Lower lobe of right lung (tissue), 2 donors: ENCODE measurements around the gene PRKAG3. TPM values are rescaled to one million over a fixed set of nuclear protein-coding genes. Genes with fewer than 3 reads are reported as not detected.

Experiments
- ATAC-seq, 2 donors: fragments of 200-7000 bp; cut with Tn5 transposase; one replicate each; pipeline ENCODE4 v1.9.1; 2020 to 2022; ENCODE audit warnings: mild to moderate bottlenecking in 2 of 2, moderate library complexity in 2 of 2
- DNase-seq: peaks from one replicate; pipeline ENCODE4 v3.0.0-alpha.2; 2020
- H3K27ac ChIP-seq: fragments of 200-600 bp; one replicate; pipeline ENCODE4 v1.8.0; 2022
- H3K27me3 ChIP-seq: fragments of 200-600 bp; one replicate; pipeline ENCODE4 v1.8.0; 2022; ENCODE audit warnings: low read depth
- H3K36me3 ChIP-seq: fragments of 200-600 bp; one replicate; pipeline ENCODE4 v1.8.0; 2022; ENCODE audit warnings: mild to moderate bottlenecking
- H3K4me1 ChIP-seq: fragments of 200-600 bp; one replicate; pipeline ENCODE4 v1.8.0; 2022
- H3K4me3 ChIP-seq: fragments of 200-600 bp; one replicate; pipeline ENCODE4 v1.8.0; 2022; ENCODE audit warnings: mild to moderate bottlenecking
- H3K9me3 ChIP-seq: fragments of 200-600 bp; one replicate; pipeline ENCODE4 v1.8.0; 2022
- intact Hi-C: fragments of 100-400 bp; cut with DNase I; formaldehyde crosslinking; loops from one replicate; pipeline ENCODE4 v1.11.0; 2022
- total RNA-seq: library from RNA; stranded (reverse); fragmentation: NEBNext Ultra II Directional; extraction: Animal tissue kit (Norgen Biotek cat#: 25700); gene quantifications from one replicate; pipeline ENCODE4 v1.2.1, GENCODE V29; 2021
- TF ChIP-seq, protein P1 (sequence below): fragments of 200-600 bp; IDR thresholded peaks from one replicate; pipeline ENCODE4 v1.8.0; 2022; ENCODE audit warnings: antibody characterized with exemption, mild to moderate bottlenecking
- donor health status: DM: no; HTN: yes; CAD: no; lungs with severe emphysema.

PRKAG3 gene
- total RNA-seq, 1 donor from 2014 or later = not detected

DNA sequence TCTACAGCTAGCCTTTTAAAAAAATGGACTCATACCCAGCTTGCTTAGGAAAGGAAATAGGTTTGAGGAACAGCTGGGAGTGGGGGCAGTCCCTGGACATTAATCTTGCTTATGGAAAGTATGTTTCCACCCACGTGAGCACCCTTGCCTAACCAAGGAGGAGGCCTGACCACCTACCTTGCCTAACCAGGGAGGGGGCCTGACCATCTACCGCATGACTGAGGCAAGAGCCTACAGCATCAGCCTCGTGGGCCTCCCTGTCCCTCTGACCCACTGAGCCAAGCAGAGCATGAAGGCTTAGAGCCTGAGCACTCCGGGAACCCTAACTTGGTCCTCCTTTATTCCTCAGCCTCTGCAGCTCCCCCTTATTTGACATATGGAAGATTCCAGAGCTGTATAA is 20.2 kb downstream of the PRKAG3 start:
- peak; percentile 66 to 86 for ATAC-seq
- intact Hi-C loops = no loop called here
- Histone ChIP-seq H3K27ac (no peak overlapping the region), H3K36me3 (peaks cover 45% of the 10 kb centered on the region), H3K9me3 (no peaks in the 10 kb centered on the region), H3K4me3 (no peak overlapping the region), H3K27me3 (no peaks in the 10 kb centered on the region), H3K4me1 (peaks cover 26% of the 10 kb centered on the region)
- TF ChIP-seq, protein P1, sequence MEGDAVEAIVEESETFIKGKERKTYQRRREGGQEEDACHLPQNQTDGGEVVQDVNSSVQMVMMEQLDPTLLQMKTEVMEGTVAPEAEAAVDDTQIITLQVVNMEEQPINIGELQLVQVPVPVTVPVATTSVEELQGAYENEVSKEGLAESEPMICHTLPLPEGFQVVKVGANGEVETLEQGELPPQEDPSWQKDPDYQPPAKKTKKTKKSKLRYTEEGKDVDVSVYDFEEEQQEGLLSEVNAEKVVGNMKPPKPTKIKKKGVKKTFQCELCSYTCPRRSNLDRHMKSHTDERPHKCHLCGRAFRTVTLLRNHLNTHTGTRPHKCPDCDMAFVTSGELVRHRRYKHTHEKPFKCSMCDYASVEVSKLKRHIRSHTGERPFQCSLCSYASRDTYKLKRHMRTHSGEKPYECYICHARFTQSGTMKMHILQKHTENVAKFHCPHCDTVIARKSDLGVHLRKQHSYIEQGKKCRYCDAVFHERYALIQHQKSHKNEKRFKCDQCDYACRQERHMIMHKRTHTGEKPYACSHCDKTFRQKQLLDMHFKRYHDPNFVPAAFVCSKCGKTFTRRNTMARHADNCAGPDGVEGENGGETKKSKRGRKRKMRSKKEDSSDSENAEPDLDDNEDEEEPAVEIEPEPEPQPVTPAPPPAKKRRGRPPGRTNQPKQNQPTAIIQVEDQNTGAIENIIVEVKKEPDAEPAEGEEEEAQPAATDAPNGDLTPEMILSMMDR = no peak
- peak; percentile 89 for DNase-seq

- no peak for ATAC-seq
These were observed 21.3 kb downstream of the PRKAG3 start for GRCh38 chr2:218810256-218810655.

GRCh38 chr2:218809515-218809914 is 22.1 kb downstream of the PRKAG3 start:
- ATAC-seq = no peak
- H3K27ac ChIP-seq = no peak overlapping the region
- intact Hi-C loops = no loop called here

More at GRCh38 chr2:218810256-218810655, 21.3 kb downstream of the PRKAG3 start:
- Histone ChIP-seq H3K27ac (no peak overlapping the region), H3K4me3 (no peak overlapping the region), H3K36me3 (peaks cover 34% of the 10 kb centered on the region), H3K9me3 (no peaks in the 10 kb centered on the region), H3K4me1 (peaks cover 37% of the 10 kb centered on the region), H3K27me3 (no peaks in the 10 kb centered on the region)
- no peak for DNase-seq
- TF ChIP-seq, protein P1 = no peak
- intact Hi-C loops = no loop called here

DNA sequence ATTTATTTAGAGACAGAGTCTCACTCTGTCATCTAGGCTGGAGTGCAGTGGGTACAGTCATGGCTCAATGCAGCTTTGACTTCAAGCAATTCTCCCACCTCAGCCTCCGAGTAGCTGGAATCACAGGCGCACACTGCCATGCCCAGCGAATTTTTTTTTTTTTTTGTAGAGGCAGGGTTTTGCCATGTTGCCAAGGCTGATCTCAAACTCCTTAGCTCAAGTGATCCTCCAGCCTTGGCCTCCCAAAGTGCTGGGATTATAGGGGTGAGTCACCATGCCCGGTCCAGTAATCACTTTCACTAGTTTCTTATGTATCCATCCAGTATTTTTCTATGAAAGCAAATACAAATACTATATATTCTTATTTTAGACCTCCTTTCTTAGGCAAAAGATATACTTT is 24.0 kb downstream of the PRKAG3 start:
- Histone ChIP-seq H3K4me1 (peaks cover 38% of the 10 kb centered on the region), H3K9me3 (no peaks in the 10 kb centered on the region), H3K4me3 (no peak overlapping the region), H3K27me3 (no peaks in the 10 kb centered on the region), H3K27ac (peak overlapping the region; percentile 80), H3K36me3 (peaks cover 8% of the 10 kb centered on the region)
- TF ChIP-seq, protein P1 = no peak
- ATAC-seq = peak in 1 of 2 donors; percentile 10
- DNase-seq = no peak
- intact Hi-C loops = no loop called here

More at GRCh38 chr2:218809515-218809914, 22.1 kb downstream of the PRKAG3 start:
- Histone ChIP-seq H3K36me3 (peaks cover 27% of the 10 kb centered on the region), H3K4me3 (no peak overlapping the region), H3K4me1 (peaks cover 40% of the 10 kb centered on the region), H3K9me3 (no peaks in the 10 kb centered on the region), H3K27me3 (no peaks in the 10 kb centered on the region)
- TF ChIP-seq, protein P1 = no peak
- DNase-seq = no peak

DNA sequence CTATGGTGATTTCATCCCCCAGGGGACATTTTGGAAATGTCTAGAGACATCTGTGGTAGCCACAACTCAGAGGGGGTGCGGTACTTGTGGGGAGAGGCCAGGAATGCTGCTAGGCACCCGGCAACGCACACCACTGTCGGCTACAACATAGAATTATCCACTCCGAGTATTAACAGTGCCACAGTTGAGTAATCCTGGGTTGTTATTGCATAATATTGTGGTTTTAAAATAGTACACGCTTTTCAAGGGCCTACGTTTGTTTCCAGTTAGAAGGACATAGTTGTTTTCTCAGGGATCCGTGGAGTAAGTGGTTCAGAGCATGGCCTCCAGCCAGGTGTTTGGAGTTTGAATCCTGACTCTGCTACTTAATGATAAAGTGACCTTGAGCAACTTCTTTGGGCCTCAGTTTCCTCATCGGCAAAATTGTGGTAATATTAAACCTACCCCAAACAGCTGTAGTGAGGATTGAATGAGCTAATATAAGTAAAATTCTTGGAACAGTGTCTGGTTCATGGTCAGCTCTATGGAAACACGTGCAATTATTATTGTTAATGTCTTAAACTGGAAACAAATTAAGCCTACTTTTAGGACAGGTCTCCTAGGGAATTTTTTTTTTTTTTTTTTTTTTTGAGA is 25.1 kb downstream of the PRKAG3 start:
- DNase-seq = peak; percentile 87
- H3K4me1 ChIP-seq = peaks cover 41% of the 10 kb centered on the region
- H3K36me3 ChIP-seq = no peaks in the 10 kb centered on the region
- H3K9me3 ChIP-seq = no peaks in the 10 kb centered on the region
- H3K4me3 ChIP-seq = no peak overlapping the region
- no peaks in the 10 kb centered on the region for H3K27me3 ChIP-seq
- TF ChIP-seq, protein P1 = no peak
- intact Hi-C loops = no loop called here
- peak; percentile 99 for ATAC-seq
- H3K27ac ChIP-seq = peak overlapping the region; percentile 80
